ENCODE results near the gene MOXD1.

DNA sequence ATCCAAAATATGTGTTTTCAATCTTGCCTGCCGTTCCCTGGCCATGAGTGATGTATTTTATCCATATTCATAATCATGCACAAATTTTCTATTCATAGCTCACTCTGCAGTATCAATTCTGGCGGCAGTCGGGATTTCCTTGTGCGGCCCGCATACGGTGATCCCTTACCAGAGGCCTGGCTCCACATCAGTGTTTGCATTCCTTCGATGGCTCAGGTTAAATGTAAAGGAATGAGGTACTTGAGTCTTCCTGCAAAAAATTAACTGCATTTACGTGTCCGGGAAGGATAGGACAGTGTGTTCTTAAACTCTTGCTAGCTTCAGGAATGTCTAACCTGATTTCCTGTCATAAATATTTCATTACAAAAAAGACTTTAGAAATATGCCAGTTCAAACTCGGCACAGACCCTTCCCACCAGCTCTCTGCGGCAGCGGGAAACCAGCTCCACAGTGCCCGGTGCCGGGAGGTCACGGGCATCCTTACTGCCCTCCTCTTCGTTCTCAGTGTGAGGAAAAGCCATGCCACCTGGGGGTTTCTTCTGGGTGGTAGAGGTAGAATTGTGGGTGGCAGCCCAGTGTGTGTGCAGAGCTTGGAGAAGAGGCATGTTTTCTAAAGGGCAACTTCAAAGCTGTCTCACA is 154.5 kb downstream of the MOXD1 start:
- TF ChIP-seq, protein P1, sequence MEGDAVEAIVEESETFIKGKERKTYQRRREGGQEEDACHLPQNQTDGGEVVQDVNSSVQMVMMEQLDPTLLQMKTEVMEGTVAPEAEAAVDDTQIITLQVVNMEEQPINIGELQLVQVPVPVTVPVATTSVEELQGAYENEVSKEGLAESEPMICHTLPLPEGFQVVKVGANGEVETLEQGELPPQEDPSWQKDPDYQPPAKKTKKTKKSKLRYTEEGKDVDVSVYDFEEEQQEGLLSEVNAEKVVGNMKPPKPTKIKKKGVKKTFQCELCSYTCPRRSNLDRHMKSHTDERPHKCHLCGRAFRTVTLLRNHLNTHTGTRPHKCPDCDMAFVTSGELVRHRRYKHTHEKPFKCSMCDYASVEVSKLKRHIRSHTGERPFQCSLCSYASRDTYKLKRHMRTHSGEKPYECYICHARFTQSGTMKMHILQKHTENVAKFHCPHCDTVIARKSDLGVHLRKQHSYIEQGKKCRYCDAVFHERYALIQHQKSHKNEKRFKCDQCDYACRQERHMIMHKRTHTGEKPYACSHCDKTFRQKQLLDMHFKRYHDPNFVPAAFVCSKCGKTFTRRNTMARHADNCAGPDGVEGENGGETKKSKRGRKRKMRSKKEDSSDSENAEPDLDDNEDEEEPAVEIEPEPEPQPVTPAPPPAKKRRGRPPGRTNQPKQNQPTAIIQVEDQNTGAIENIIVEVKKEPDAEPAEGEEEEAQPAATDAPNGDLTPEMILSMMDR (IDR thresholded peaks at IDR 0.05 in 2 of 3, conservative IDR thresholded peaks at IDR 0.05 in 1 of 3; ENCODE audit: borderline replicate concordance in 1 of 3, insufficient read depth in 1 of 3, low read depth in 2 of 3, low read length in 2 of 3) = no peak
- TF ChIP-seq YY1 (IDR thresholded peaks at IDR 0.05; ENCODE audit: extremely low read depth, insufficient replicate concordance, low read depth, low read length) (no peak), EZH2 (IDR thresholded peaks at IDR 0.05) (no peak), POLR2A (IDR thresholded peaks at IDR 0.05; ENCODE audit: borderline replicate concordance, extremely low read depth, insufficient read depth, insufficient read length) (no peak), SP1 (IDR thresholded peaks at IDR 0.05; ENCODE audit: low read depth) (no peak), POLR2AphosphoS5 (IDR thresholded peaks at IDR 0.05; ENCODE audit: low read depth, low read length) (no peak), ZNF274 (IDR thresholded peaks at IDR 0.05; ENCODE audit: low read depth, low read length) (no peak), FOSL1 (IDR thresholded peaks at IDR 0.05; ENCODE audit: low read depth) (no peak)
- TF ChIP-seq, protein P2, sequence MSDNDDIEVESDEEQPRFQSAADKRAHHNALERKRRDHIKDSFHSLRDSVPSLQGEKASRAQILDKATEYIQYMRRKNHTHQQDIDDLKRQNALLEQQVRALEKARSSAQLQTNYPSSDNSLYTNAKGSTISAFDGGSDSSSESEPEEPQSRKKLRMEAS (IDR thresholded peaks at IDR 0.05) = no peak
- TF ChIP-seq, protein P3, sequence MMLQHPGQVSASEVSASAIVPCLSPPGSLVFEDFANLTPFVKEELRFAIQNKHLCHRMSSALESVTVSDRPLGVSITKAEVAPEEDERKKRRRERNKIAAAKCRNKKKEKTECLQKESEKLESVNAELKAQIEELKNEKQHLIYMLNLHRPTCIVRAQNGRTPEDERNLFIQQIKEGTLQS (IDR thresholded peaks at IDR 0.05) = no peak
- TF ChIP-seq, protein P4, sequence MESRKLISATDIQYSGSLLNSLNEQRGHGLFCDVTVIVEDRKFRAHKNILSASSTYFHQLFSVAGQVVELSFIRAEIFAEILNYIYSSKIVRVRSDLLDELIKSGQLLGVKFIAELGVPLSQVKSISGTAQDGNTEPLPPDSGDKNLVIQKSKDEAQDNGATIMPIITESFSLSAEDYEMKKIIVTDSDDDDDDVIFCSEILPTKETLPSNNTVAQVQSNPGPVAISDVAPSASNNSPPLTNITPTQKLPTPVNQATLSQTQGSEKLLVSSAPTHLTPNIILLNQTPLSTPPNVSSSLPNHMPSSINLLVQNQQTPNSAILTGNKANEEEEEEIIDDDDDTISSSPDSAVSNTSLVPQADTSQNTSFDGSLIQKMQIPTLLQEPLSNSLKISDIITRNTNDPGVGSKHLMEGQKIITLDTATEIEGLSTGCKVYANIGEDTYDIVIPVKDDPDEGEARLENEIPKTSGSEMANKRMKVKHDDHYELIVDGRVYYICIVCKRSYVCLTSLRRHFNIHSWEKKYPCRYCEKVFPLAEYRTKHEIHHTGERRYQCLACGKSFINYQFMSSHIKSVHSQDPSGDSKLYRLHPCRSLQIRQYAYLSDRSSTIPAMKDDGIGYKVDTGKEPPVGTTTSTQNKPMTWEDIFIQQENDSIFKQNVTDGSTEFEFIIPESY (IDR thresholded peaks at IDR 0.05; ENCODE audit: extremely low read depth, insufficient replicate concordance, low read length) = no peak

Measured in HCT116 (cell line).